Calu3 (cell line): ENCODE data around the gene ULK2. TPM values are rescaled to one million over a fixed set of nuclear protein-coding genes. Genes with fewer than 3 reads are reported as not detected.
A peak's percentile ranks its signal among the peaks of the same experiment; 100 is the strongest.

ENCODE experiments used
- BruUV-seq: library from RNA; stranded (reverse); fragments of 400-500 nt; replicated peaks from 2 replicates; lab custom pipeline; 2021; lab: Mats Ljungman, UMichigan
- CTCF ChIA-PET: fragments of 300-600 bp; sonication (Branson Sonifier 250); formaldehyde crosslinking; loops from one replicate; lab custom pipeline; 2022; ENCODE audit warnings: antibody characterized with exemption; lab: Charles Lee
- DNase-seq: peaks from one replicate; pipeline ENCODE4 v3.0.0; 2022
- H3K27ac Mint-ChIP-seq: one replicate; pipeline ENCODE4 v1.8.0; 2022; ENCODE audit warnings: mixed read lengths; ENCODE audit not compliant: unreplicated experiment
- H3K27me3 Mint-ChIP-seq: one replicate; pipeline ENCODE4 v1.8.0; 2022; ENCODE audit warnings: mixed read lengths; ENCODE audit not compliant: unreplicated experiment
- H3K36me3 Mint-ChIP-seq: one replicate; pipeline ENCODE4 v1.8.0; 2022; ENCODE audit warnings: mild to moderate bottlenecking, moderate library complexity, mixed read lengths; ENCODE audit not compliant: insufficient read depth, unreplicated experiment
- H3K4me1 Mint-ChIP-seq: one replicate; pipeline ENCODE4 v1.8.0; 2022; ENCODE audit warnings: mild to moderate bottlenecking, low read depth, mixed read lengths; ENCODE audit not compliant: unreplicated experiment
- H3K4me3 Mint-ChIP-seq: one replicate; pipeline ENCODE4 v1.8.0; 2022; ENCODE audit warnings: mild to moderate bottlenecking, low read depth, moderate library complexity, mixed read lengths; ENCODE audit not compliant: unreplicated experiment
- H3K9me3 Mint-ChIP-seq: one replicate; pipeline ENCODE4 v1.8.0; 2022; ENCODE audit warnings: low read depth, mixed read lengths; ENCODE audit not compliant: unreplicated experiment
- intact Hi-C: fragments of 100-400 bp; cut with micrococcal nuclease; formaldehyde crosslinking; loops from one replicate; pipeline ENCODE4 v1.10.0; 2022; ENCODE audit not compliant: unreplicated experiment
- total RNA-seq: library from RNA; stranded (reverse); gene quantifications from 2 replicates; pipeline ENCODE4 v1.2.3, GENCODE V29; 2022
- TF ChIP-seq, protein P1 (sequence below): fragments of 200-600 bp; IDR thresholded peaks from one replicate; pipeline ENCODE4 v1.8.0; 2022; ENCODE audit warnings: antibody characterized with exemption; ENCODE audit not compliant: unreplicated experiment

The ULK2 gene
- total RNA-seq, 1 experiment from 2014 or later, result 4.7 TPM

DNA sequence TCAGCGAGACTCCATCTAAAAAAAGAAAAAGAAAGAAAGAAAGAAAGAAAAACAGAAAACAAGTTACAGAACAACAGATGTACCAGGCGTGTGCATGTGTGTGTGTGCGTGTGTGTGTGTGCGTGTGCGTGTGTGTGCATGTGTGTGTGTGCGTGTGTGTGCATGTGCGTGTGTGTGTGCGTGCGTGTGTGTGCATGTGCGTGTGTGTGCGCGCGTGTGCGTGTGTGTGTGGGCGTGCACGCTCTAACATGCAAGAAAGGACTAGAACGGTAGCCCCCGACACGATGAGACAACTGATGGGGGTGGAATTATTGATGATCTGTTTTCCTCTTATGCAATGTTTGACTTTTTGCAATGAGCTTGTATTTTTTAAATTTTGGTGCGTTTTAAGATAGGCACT is 121.2 kb downstream of the ULK2 start:
- Mint-ChIP-seq H3K27ac (no peak overlapping the region), H3K27me3 (no peaks in the 10 kb centered on the region), H3K36me3 (peaks cover 17% of the 10 kb centered on the region), H3K9me3 (no peaks in the 10 kb centered on the region), H3K4me3 (no peak overlapping the region), H3K4me1 (peaks cover 15% of the 10 kb centered on the region)
- no peak for DNase-seq
- BruUV-seq, result no TSS peak
- intact Hi-C loops, result loop anchor here (10.0 kb wide), 1 partner anchor 92 kb away; no protein-coding TSS in a partner anchor
- TF ChIP-seq, protein P1, sequence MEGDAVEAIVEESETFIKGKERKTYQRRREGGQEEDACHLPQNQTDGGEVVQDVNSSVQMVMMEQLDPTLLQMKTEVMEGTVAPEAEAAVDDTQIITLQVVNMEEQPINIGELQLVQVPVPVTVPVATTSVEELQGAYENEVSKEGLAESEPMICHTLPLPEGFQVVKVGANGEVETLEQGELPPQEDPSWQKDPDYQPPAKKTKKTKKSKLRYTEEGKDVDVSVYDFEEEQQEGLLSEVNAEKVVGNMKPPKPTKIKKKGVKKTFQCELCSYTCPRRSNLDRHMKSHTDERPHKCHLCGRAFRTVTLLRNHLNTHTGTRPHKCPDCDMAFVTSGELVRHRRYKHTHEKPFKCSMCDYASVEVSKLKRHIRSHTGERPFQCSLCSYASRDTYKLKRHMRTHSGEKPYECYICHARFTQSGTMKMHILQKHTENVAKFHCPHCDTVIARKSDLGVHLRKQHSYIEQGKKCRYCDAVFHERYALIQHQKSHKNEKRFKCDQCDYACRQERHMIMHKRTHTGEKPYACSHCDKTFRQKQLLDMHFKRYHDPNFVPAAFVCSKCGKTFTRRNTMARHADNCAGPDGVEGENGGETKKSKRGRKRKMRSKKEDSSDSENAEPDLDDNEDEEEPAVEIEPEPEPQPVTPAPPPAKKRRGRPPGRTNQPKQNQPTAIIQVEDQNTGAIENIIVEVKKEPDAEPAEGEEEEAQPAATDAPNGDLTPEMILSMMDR, result no peak
- CTCF ChIA-PET, result no interaction called here

DNA sequence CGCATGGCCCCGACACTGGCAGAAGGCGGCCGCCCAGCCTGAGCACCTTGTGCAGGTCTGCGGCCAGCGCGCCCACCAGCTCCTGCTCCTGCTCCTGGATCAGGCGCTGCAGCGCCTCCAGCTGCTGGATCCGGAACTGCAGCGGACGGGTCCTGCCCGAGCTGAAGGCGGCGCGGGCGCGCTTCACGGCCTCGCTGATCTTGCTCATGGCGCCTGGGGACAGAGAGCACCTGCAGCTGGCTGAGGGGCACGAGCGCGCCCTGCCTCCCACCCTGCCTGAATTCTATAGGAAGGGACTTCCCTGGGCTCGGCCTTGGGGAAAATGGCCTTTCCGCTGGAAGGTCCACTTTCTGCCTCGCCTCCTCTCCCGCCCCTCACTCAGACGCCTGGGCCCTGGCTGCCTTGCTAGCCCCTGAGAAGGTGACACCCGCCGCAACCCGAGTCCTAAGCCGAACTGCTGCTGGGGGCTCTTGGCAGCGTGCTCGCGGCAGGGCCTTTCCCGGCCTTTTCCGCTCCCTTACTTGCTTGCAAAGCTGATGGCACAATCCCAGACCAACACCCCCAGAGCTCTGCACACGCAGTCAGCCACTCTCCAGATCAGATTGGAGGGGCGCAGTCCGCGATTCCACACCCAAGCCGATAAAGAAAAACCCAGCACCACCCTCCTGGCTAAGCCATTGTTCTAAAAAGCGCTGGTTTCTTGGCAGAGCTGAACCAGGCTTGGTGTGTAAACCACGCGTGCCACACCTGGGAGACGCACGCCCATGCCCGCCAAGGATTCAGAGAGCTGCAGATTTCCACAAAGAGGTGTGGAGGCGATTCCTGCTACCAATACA is 122.6 kb downstream of the ULK2 start:
- H3K4me1 Mint-ChIP-seq, result peaks cover 15% of the 10 kb centered on the region
- H3K27ac Mint-ChIP-seq, result no peak overlapping the region
- H3K4me3 Mint-ChIP-seq, result peak overlapping the region; percentile 68
- peak; percentile 89 for DNase-seq
- intact Hi-C loops, result loop anchor here (10.0 kb wide), 1 partner anchor 90 kb away; no protein-coding TSS in a partner anchor
- no TSS peak for BruUV-seq
- H3K9me3 Mint-ChIP-seq, result no peaks in the 10 kb centered on the region
- no peaks in the 10 kb centered on the region for H3K27me3 Mint-ChIP-seq
- H3K36me3 Mint-ChIP-seq, result peaks cover 17% of the 10 kb centered on the region
- CTCF ChIA-PET, result interaction anchor here (0.5 to 1.0 kb wide), 6 partner anchors 9 to 748 kb away, joined by 3 to 6 read pairs (median 3); partner anchors contain the start of gene SLC47A2
- TF ChIP-seq, protein P1, result peak; percentile 79

DNA sequence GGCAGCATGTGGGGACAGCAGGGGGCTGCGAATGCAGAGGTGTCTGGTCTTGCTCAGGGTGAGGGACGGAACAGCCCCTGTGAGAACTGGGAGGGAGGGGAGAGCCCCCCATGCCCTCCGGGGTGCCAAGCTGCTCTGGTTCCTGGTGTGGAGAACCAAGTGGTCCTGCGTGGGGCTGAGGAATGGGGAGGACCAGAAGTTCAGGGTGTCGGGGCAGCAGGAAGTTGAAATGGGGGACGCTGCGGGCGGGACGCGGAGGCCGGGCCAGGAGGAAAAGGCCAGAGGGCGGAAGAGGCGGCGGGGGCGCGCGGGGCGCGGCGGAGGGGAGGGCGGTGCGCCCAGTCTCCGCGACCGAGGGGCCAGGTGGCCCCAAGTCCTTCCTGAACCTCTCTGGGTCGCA is 123.2 kb downstream of the ULK2 start:
- H3K27ac Mint-ChIP-seq, result no peak overlapping the region
- H3K4me1 Mint-ChIP-seq, result peaks cover 14% of the 10 kb centered on the region
- H3K9me3 Mint-ChIP-seq, result no peaks in the 10 kb centered on the region
- peak overlapping the region; percentile 68 for H3K4me3 Mint-ChIP-seq
- CTCF ChIA-PET, result interaction anchor here (0.5 to 0.8 kb wide), 5 partner anchors 18 to 747 kb away, joined by 3 to 6 read pairs (median 3); partner anchors contain the start of gene SLC47A2
- intact Hi-C loops, result loop anchor here (10.0 kb wide), 1 partner anchor 90 kb away; no protein-coding TSS in a partner anchor
- TF ChIP-seq, protein P1, result no peak
- no peaks in the 10 kb centered on the region for H3K27me3 Mint-ChIP-seq
- no TSS peak for BruUV-seq
- DNase-seq, result no peak
- H3K36me3 Mint-ChIP-seq, result peaks cover 17% of the 10 kb centered on the region

DNA sequence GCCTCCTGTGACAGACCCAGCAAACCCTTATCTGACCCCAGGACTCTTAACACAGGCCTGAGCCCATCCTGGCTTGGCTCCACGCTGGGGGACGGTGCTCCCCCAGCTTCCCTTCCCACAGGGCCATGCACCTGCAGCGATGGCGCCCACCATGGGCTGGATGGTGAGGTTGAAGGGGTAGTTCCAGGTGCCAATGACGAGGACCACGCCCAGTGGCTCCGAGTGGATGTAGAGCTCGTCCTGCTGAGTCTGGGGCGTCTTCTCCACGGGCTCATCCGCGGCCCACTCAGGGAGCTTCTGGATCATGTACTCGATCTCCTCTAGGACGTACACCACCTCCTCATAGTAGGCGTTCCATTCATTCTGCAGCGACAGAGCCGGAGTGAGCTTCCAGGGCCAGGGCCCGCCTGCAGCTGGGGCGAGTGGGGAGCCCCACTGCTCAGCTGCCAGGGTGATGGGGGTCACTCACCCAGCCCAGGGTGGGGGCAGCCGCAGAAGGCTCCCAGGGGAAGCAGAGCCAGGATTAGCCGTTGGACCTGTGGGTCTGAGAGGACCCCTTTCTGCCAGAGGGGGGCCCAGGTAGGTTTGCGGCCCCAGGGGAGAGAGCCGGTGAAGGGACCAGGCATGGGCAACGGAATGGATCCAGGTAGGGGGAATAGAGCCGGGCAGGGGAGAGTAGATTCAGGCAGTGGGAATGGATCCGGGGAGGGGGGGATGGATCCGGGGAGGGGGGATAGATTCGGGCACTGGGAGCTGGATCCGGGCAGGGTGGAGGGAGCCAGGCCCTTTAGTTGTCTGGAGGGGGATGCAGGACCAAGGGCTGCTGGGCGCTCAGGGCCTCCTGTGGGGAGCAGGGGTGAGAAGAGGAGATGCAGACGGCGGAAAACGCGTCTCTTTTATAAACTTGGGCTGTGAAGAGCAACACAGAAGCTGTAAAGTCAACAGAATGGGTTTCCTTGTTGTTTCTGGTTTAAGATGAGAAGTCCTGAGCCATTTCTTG is 124.3 kb downstream of the ULK2 start:
- Mint-ChIP-seq H3K4me3 (peak overlapping the region; percentile 68), H3K27ac (no peak overlapping the region), H3K27me3 (no peaks in the 10 kb centered on the region), H3K4me1 (peaks cover 6% of the 10 kb centered on the region), H3K36me3 (peaks cover 17% of the 10 kb centered on the region), H3K9me3 (no peaks in the 10 kb centered on the region)
- CTCF ChIA-PET, result no interaction called here
- no peak for DNase-seq
- TF ChIP-seq, protein P1, result no peak
- intact Hi-C loops, result loop anchor here (10.0 kb wide), 1 partner anchor 89 kb away; no protein-coding TSS in a partner anchor
- no TSS peak for BruUV-seq
